CD4-positive, CD25-positive, alpha-beta regulatory T cell (primary cell): Measurements from ENCODE around the gene TMC3. TPM values are rescaled to one million over a fixed set of nuclear protein-coding genes. Genes with fewer than 3 reads are reported as not detected.
"Not testable (repeated sequence)": the region's sequence is repeated elsewhere in the genome, so short reads cannot be mapped to it uniquely, and the experiment has no call there.

Experiments
- ATAC-seq, 2 donors: fragments of 150-1000 bp; cut with Tn5 transposase; one replicate each; pipeline ENCODE4 v1.10.0; 2021; ENCODE audit warnings: low read depth in 2 of 2, moderate number of reproducible peaks in 2 of 2, moderate library complexity in 1 of 2
- DNase-seq, 3 donors: peaks; one replicate each; pipeline versions ENCODE4 v3.0.0 to v3.0.0-alpha.2; 2012 to 2022; ENCODE audit warnings: mixed read lengths in 1 of 3
- H3K27ac ChIP-seq: one replicate; pipeline ENCODE4 v1.7.0; 2013; ENCODE audit warnings: mild to moderate bottlenecking, low read length; ENCODE audit not compliant: insufficient read depth, poor library complexity, severe bottlenecking
- H3K27me3 ChIP-seq: one replicate; pipeline ENCODE4 v1.7.0; 2013; ENCODE audit warnings: low read length; ENCODE audit not compliant: control insufficient read depth, insufficient read depth
- H3K36me3 ChIP-seq: one replicate; pipeline ENCODE4 v1.7.0; 2013; ENCODE audit warnings: mild to moderate bottlenecking, low read length, moderate library complexity; ENCODE audit not compliant: control insufficient read depth, insufficient read depth
- H3K4me1 ChIP-seq: 2 replicates; pipeline ENCODE4 v1.7.0; 2013; ENCODE audit warnings: mild to moderate bottlenecking, low read length; ENCODE audit not compliant: insufficient read depth, control insufficient read depth, poor library complexity, severe bottlenecking
- H3K4me3 ChIP-seq: one replicate; pipeline ENCODE4 v1.7.0; 2013; ENCODE audit warnings: low read depth, mild to moderate bottlenecking, low read length, moderate library complexity
- H3K9me3 ChIP-seq, 2 experiments: 1 replicate in 1 of 2; 2 replicates in 1 of 2; pipeline ENCODE4 v1.7.0; 2013; ENCODE audit warnings: low read length in 2 of 2, mild to moderate bottlenecking in 1 of 2, moderate library complexity in 1 of 2; ENCODE audit not compliant: control insufficient read depth in 2 of 2
- H3K27ac Mint-ChIP-seq, 3 donors: one replicate each; pipeline ENCODE4 v1.8.0; 2020 to 2022; ENCODE audit warnings: mild to moderate bottlenecking in 3 of 3, mixed read lengths in 3 of 3, moderate library complexity in 2 of 3
- H3K27me3 Mint-ChIP-seq: one replicate; pipeline ENCODE4 v1.8.0; 2022; ENCODE audit warnings: mild to moderate bottlenecking, mixed read lengths
- H3K36me3 Mint-ChIP-seq: one replicate; pipeline ENCODE4 v1.8.0; 2020; ENCODE audit warnings: mixed read lengths
- H3K4me1 Mint-ChIP-seq, 4 donors: one replicate each; pipeline ENCODE4 v1.8.0; 2020 to 2022; ENCODE audit warnings: mixed read lengths in 4 of 4, mild to moderate bottlenecking in 1 of 4
- H3K4me3 Mint-ChIP-seq, 4 donors: one replicate each; pipeline ENCODE4 v1.8.0; 2020 to 2022; ENCODE audit warnings: mild to moderate bottlenecking in 4 of 4, mixed read lengths in 4 of 4, moderate library complexity in 3 of 4
- H3K9me3 Mint-ChIP-seq, 7 donors: one replicate each; pipeline ENCODE4 v1.8.0; 2020 to 2022; ENCODE audit warnings: mixed read lengths in 7 of 7, mild to moderate bottlenecking in 3 of 7, moderate library complexity in 2 of 7
- polyA plus RNA-seq, 4 donors: library from polyadenylated mRNA; unstranded; fragments of 300-500 nt; fragmentation: Illumina TruSeq; gene quantifications; one replicate each; pipeline ENCODE4 v1.2.3, GENCODE V29; 2021
- total RNA-seq: library from RNA; stranded (reverse); gene quantifications from one replicate; pipeline ENCODE4 v1.2.3, GENCODE V29; 2022

TMC3 gene
- total and polyA plus RNA-seq, 5 donors from 2014 or later = 0.05 to 0.06 TPM; not detected in 3

- no peaks in the 10 kb centered on the region for H3K9me3 ChIP-seq
- peaks cover 26% of the 10 kb centered on the region for H3K27me3 Mint-ChIP-seq
- no peak for ATAC-seq
Observed at GRCh38 chr15:81358248-81358647, 15.8 kb downstream of the TMC3 start.

GRCh38 chr15:81357180-81357686, 16.8 kb downstream of the TMC3 start:
- H3K36me3 Mint-ChIP-seq = peaks cover 5% of the 10 kb centered on the region
- peaks cover 0 to 5% (median 0%) of the 10 kb centered on the region in 4 donors for H3K4me1 Mint-ChIP-seq
- H3K27me3 ChIP-seq = peaks cover 4% of the 10 kb centered on the region
- H3K27ac ChIP-seq = no peak overlapping the region
- ATAC-seq (no peak), DNase-seq (no peak)
- no peak overlapping the region for H3K4me3 ChIP-seq
- H3K27ac Mint-ChIP-seq = no peak overlapping the region
- H3K27me3 Mint-ChIP-seq = peaks cover 26% of the 10 kb centered on the region
- no peak overlapping the region for H3K4me3 Mint-ChIP-seq
- no peaks in the 10 kb centered on the region for H3K9me3 ChIP-seq
- no peaks in the 10 kb centered on the region for H3K36me3 ChIP-seq
- H3K9me3 Mint-ChIP-seq = no peaks in the 10 kb centered on the region
- H3K4me1 ChIP-seq = no peaks in the 10 kb centered on the region

More at GRCh38 chr15:81358248-81358647, 15.8 kb downstream of the TMC3 start:
- H3K27me3 ChIP-seq = peaks cover 4% of the 10 kb centered on the region
- H3K9me3 Mint-ChIP-seq = no peaks in the 10 kb centered on the region
- no peaks in the 10 kb centered on the region for H3K36me3 ChIP-seq
- no peak for DNase-seq
- H3K4me3 Mint-ChIP-seq = no peak overlapping the region
- H3K27ac ChIP-seq = no peak overlapping the region
- H3K36me3 Mint-ChIP-seq = peaks cover 5% of the 10 kb centered on the region
- no peaks in the 10 kb centered on the region for H3K4me1 ChIP-seq
- no peak overlapping the region for H3K27ac Mint-ChIP-seq
- no peak overlapping the region for H3K4me3 ChIP-seq
- peaks cover 0 to 5% (median 0%) of the 10 kb centered on the region in 4 donors for H3K4me1 Mint-ChIP-seq

- H3K4me3 Mint-ChIP-seq = no peak overlapping the region
- no peaks in the 10 kb centered on the region for H3K36me3 ChIP-seq
- no peak for DNase-seq
- H3K9me3 ChIP-seq = no peaks in the 10 kb centered on the region
- no peaks in the 10 kb centered on the region for H3K4me1 ChIP-seq
- H3K4me1 Mint-ChIP-seq = peaks cover 0 to 5% (median 0%) of the 10 kb centered on the region in 4 donors
- no peak overlapping the region for H3K27ac ChIP-seq
- no peak overlapping the region for H3K27ac Mint-ChIP-seq
- H3K9me3 Mint-ChIP-seq = no peaks in the 10 kb centered on the region
- peaks cover 26% of the 10 kb centered on the region for H3K27me3 Mint-ChIP-seq
- no peak overlapping the region for H3K4me3 ChIP-seq
- peaks cover 4% of the 10 kb centered on the region for H3K27me3 ChIP-seq
- no peak for ATAC-seq
- no peaks in the 10 kb centered on the region for H3K36me3 Mint-ChIP-seq
Observed at GRCh38 chr15:81356252-81356651, 17.8 kb downstream of the TMC3 start.

GRCh38 chr15:81351651-81352050, 22.4 kb downstream of the TMC3 start:
- Histone ChIP-seq H3K27ac (no peak overlapping the region), H3K4me3 (no peak overlapping the region), H3K36me3 (no peaks in the 10 kb centered on the region), H3K27me3 (no peaks in the 10 kb centered on the region), H3K4me1 (no peaks in the 10 kb centered on the region), H3K9me3 (no peaks in the 10 kb centered on the region)
- Mint-ChIP-seq H3K9me3 (no peaks in the 10 kb centered on the region), H3K27ac (no peak overlapping the region), H3K36me3 (no peaks in the 10 kb centered on the region), H3K4me3 (no peak overlapping the region), H3K27me3 (peaks cover 11% of the 10 kb centered on the region), H3K4me1 (peaks cover 0 to 5% (median 0%) of the 10 kb centered on the region in 4 donors)
- no peak for DNase-seq
- no peak for ATAC-seq

- DNase-seq = no peak
- H3K27ac Mint-ChIP-seq = no peak overlapping the region
- no peaks in the 10 kb centered on the region for H3K9me3 Mint-ChIP-seq
- H3K4me3 Mint-ChIP-seq = no peak overlapping the region
- Histone ChIP-seq H3K9me3 (no peaks in the 10 kb centered on the region), H3K36me3 (no peaks in the 10 kb centered on the region), H3K4me3 (no peak overlapping the region), H3K27ac (no peak overlapping the region), H3K27me3 (no peaks in the 10 kb centered on the region), H3K4me1 (no peaks in the 10 kb centered on the region)
- no peaks in the 10 kb centered on the region for H3K4me1 Mint-ChIP-seq
- peaks cover 5% of the 10 kb centered on the region for H3K27me3 Mint-ChIP-seq
- H3K36me3 Mint-ChIP-seq = no peaks in the 10 kb centered on the region
- ATAC-seq = no peak
Observed at GRCh38 chr15:81349271-81349670, 24.7 kb downstream of the TMC3 start.

- not testable (repeated sequence) for H3K9me3 Mint-ChIP-seq, H3K4me1 ChIP-seq, H3K27ac Mint-ChIP-seq, H3K4me3 Mint-ChIP-seq, H3K36me3 Mint-ChIP-seq, H3K27me3 ChIP-seq, H3K4me3 ChIP-seq, H3K27ac ChIP-seq, H3K27me3 Mint-ChIP-seq, DNase-seq, H3K9me3 ChIP-seq, H3K36me3 ChIP-seq, H3K4me1 Mint-ChIP-seq, ATAC-seq
Observed at GRCh38 chr15:81348691-81349090, 25.3 kb downstream of the TMC3 start.

- H3K4me1 Mint-ChIP-seq = no peaks in the 10 kb centered on the region
- Histone ChIP-seq H3K27ac (no peak overlapping the region), H3K9me3 (no peaks in the 10 kb centered on the region), H3K27me3 (no peaks in the 10 kb centered on the region), H3K36me3 (no peaks in the 10 kb centered on the region), H3K4me1 (no peaks in the 10 kb centered on the region), H3K4me3 (no peak overlapping the region)
- H3K4me3 Mint-ChIP-seq = no peak overlapping the region
- DNase-seq (no peak), ATAC-seq (no peak)
- H3K27ac Mint-ChIP-seq = no peak overlapping the region
- H3K36me3 Mint-ChIP-seq = no peaks in the 10 kb centered on the region
- H3K9me3 Mint-ChIP-seq = no peaks in the 10 kb centered on the region
- H3K27me3 Mint-ChIP-seq = peaks cover 13% of the 10 kb centered on the region
Observed at GRCh38 chr15:81347910-81348309, 26.1 kb downstream of the TMC3 start.

GRCh38 chr15:81346611-81347010, 27.4 kb downstream of the TMC3 start:
- no peaks in the 10 kb centered on the region for H3K36me3 ChIP-seq
- H3K4me3 ChIP-seq = no peak overlapping the region
- H3K4me1 Mint-ChIP-seq = no peaks in the 10 kb centered on the region
- H3K4me3 Mint-ChIP-seq = no peak overlapping the region
- H3K9me3 Mint-ChIP-seq = no peaks in the 10 kb centered on the region
- H3K27me3 Mint-ChIP-seq = peaks cover 13% of the 10 kb centered on the region
- no peaks in the 10 kb centered on the region for H3K9me3 ChIP-seq
- no peaks in the 10 kb centered on the region for H3K4me1 ChIP-seq
- no peak overlapping the region for H3K27ac ChIP-seq
- no peak overlapping the region for H3K27ac Mint-ChIP-seq
- H3K27me3 ChIP-seq = no peaks in the 10 kb centered on the region
- ATAC-seq (no peak), DNase-seq (no peak)
- H3K36me3 Mint-ChIP-seq = no peaks in the 10 kb centered on the region
